ENCODE measurements around the gene LRRC26. TPM values are rescaled to one million over a fixed set of nuclear protein-coding genes. Genes with fewer than 3 reads are reported as not detected.

LRRC26 gene
- polyA plus RNA-seq, 1 experiment, result not detected

GRCh38 chr9:137152844-137153405 is 16.9 kb downstream of the LRRC26 start:
- Histone ChIP-seq H3K27ac (ENCODE audit: low read depth, low read length) (no peak overlapping the region), H3K4me3 (ENCODE audit: low read depth, low read length) (no peak overlapping the region), H3K27me3 (ENCODE audit: control insufficient read depth, insufficient read depth, low read length) (peaks cover 19% of the 10 kb centered on the region), H3K9me3 (ENCODE audit: control insufficient read depth, insufficient read depth, low read length) (peaks cover 14% of the 10 kb centered on the region; the same call in 1 of the 2 replicates)
- CTCF ChIA-PET, result no interaction called here
- POLR2A ChIA-PET, result no interaction called here
- TF ChIP-seq CTCF (IDR thresholded peaks at IDR 0.05; ENCODE audit: low read depth, low read length), result no peak
- no peak for DNase-seq (ENCODE audit: low read depth, low spot score)

- H3K27me3 ChIP-seq (ENCODE audit: control insufficient read depth, insufficient read depth, low read length), result peaks cover 6% of the 10 kb centered on the region
- no peak overlapping the region for H3K27ac ChIP-seq (ENCODE audit: low read depth, low read length)
- POLR2A ChIA-PET, result no interaction called here
- peaks cover 14% of the 10 kb centered on the region; the same call in 1 of the 2 replicates for H3K9me3 ChIP-seq (ENCODE audit: control insufficient read depth, insufficient read depth, low read length)
- TF ChIP-seq CTCF (IDR thresholded peaks at IDR 0.05; ENCODE audit: low read depth, low read length), result no peak
- no peak for DNase-seq (ENCODE audit: low read depth, low spot score)
- H3K4me3 ChIP-seq (ENCODE audit: low read depth, low read length), result no peak overlapping the region
- CTCF ChIA-PET, result no interaction called here
Observed at GRCh38 chr9:137150617-137151457, 19.0 kb downstream of the LRRC26 start.

GRCh38 chr9:137149942-137150616 is 19.8 kb downstream of the LRRC26 start:
- Histone ChIP-seq H3K9me3 (ENCODE audit: control insufficient read depth, insufficient read depth, low read length) (peaks cover 14% of the 10 kb centered on the region; the same call in 1 of the 2 replicates), H3K27me3 (ENCODE audit: control insufficient read depth, insufficient read depth, low read length) (peaks cover 6% of the 10 kb centered on the region), H3K27ac (ENCODE audit: low read depth, low read length) (no peak overlapping the region), H3K4me3 (ENCODE audit: low read depth, low read length) (no peak overlapping the region)
- ChIA-PET POLR2A (no interaction called here), CTCF (interaction anchor here (0.7 kb wide), 1 partner anchor 39 kb away, joined by 3 read pairs; no protein-coding TSS in a partner anchor)
- TF ChIP-seq CTCF (IDR thresholded peaks at IDR 0.05; ENCODE audit: low read depth, low read length), result no peak
- no peak for DNase-seq (ENCODE audit: low read depth, low spot score)

GRCh38 chr9:137149363-137149762 is 20.5 kb downstream of the LRRC26 start:
- DNase-seq (ENCODE audit: low read depth, low spot score), result no peak

More at GRCh38 chr9:137149363-137149762, 20.5 kb downstream of the LRRC26 start:
- Histone ChIP-seq H3K27ac (ENCODE audit: low read depth, low read length) (no peak overlapping the region), H3K9me3 (ENCODE audit: control insufficient read depth, insufficient read depth, low read length) (peaks cover 14% of the 10 kb centered on the region; the same call in 1 of the 2 replicates), H3K4me3 (ENCODE audit: low read depth, low read length) (no peak overlapping the region), H3K27me3 (ENCODE audit: control insufficient read depth, insufficient read depth, low read length) (peaks cover 6% of the 10 kb centered on the region)
- no peak for TF ChIP-seq CTCF (IDR thresholded peaks at IDR 0.05; ENCODE audit: low read depth, low read length)
- CTCF ChIA-PET, result no interaction called here
- POLR2A ChIA-PET, result no interaction called here
